IMR-90 (cell line): ENCODE results near the gene UBASH3B.

Experiments used
- CTCF ChIP-seq: conservative IDR thresholded peaks from 2 replicates; pipeline ENCODE4 v1.5.1; 2012; ENCODE audit warnings: mild to moderate bottlenecking, low read depth, low read length, improper control_type of control experiment
- MAZ ChIP-seq: IDR thresholded peaks from 2 replicates; pipeline ENCODE4 v1.6.1; 2012; ENCODE audit warnings: low read depth, mild to moderate bottlenecking, low read length, improper control_type of control experiment, moderate library complexity, borderline replicate concordance
- POLR2A ChIP-seq: IDR thresholded peaks from 2 replicates; pipeline ENCODE4 v1.6.1; 2012; ENCODE audit warnings: mild to moderate bottlenecking, low read depth, low read length
- RAD21 ChIP-seq: IDR thresholded peaks from 2 replicates; pipeline ENCODE4 v1.6.1; 2012; ENCODE audit warnings: low read length, improper control_type of control experiment
- RCOR1 ChIP-seq: IDR thresholded peaks from 2 replicates; pipeline ENCODE4 v1.6.1; 2012; ENCODE audit warnings: mild to moderate bottlenecking, low read length, improper control_type of control experiment; ENCODE audit not compliant: insufficient replicate concordance
- SMC3 ChIP-seq: fragments of 150-350 bp; IDR thresholded peaks from 2 replicates; pipeline ENCODE4 v1.6.1; 2016; ENCODE audit warnings: low read depth, mild to moderate bottlenecking, antibody characterized with exemption, low read length, moderate library complexity
- USF2 ChIP-seq: fragments of 150-350 bp; IDR thresholded peaks from 2 replicates; pipeline ENCODE4 v1.6.1; 2017; ENCODE audit warnings: mild to moderate bottlenecking, antibody characterized with exemption, low read length, low read depth

DNA sequence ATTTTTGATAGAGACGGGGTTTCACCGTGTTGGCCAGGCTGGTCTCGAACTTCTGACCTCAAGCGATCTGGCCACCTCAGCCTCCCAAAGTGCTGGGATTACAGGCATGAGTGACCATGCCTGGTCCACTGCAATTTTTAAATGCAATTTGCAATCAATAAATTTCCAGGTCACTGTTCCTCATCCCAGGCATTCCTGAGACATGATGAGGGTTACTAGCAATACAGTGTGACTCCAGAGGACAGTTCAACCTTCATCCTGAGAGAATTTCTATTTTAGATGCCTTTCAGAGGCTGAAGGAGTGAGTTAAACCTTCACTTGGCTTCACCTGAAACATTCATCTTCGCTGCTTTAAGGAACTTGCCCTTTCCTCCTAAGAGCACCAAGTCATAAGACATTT is 9.7 kb upstream of the UBASH3B start:
- TF ChIP-seq CTCF: no peak
- TF ChIP-seq RCOR1: no peak
- no peak for TF ChIP-seq POLR2A
- no peak for TF ChIP-seq RAD21
- TF ChIP-seq MAZ: no peak
- TF ChIP-seq SMC3: no peak
- no peak for TF ChIP-seq USF2
